ENCODE results near the gene MSI2.

The MSI2 gene

DNA sequence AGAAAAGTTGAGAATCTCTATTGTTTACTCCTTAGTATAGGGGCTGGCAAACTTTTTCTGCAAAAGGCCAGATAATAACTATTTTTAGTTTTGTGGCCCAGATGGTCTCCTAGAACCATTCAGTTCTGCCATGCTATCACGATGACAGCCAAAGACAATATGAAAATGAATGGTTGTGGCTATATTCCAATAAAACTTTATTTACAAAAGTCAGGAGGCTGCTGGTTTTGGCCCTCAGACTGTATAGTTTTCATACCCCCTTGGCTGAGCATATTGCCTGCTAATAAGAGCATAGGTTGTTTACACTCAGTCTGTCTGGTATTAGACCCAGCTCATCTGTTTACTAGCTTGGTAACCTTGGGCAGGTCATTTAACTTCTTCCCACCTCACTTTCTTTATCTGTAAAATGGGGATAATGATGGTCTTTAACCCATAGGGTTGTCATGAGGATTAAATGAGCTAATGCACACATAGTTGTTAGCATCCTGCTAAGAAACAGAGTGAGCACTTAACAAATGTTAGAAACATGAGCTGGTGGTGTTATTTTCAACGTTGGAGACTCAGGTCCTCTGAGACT lies 156.3 kb downstream of the MSI2 start:
- no peak for DNase-seq (ENCODE audit: low read depth, low spot score)

DNA sequence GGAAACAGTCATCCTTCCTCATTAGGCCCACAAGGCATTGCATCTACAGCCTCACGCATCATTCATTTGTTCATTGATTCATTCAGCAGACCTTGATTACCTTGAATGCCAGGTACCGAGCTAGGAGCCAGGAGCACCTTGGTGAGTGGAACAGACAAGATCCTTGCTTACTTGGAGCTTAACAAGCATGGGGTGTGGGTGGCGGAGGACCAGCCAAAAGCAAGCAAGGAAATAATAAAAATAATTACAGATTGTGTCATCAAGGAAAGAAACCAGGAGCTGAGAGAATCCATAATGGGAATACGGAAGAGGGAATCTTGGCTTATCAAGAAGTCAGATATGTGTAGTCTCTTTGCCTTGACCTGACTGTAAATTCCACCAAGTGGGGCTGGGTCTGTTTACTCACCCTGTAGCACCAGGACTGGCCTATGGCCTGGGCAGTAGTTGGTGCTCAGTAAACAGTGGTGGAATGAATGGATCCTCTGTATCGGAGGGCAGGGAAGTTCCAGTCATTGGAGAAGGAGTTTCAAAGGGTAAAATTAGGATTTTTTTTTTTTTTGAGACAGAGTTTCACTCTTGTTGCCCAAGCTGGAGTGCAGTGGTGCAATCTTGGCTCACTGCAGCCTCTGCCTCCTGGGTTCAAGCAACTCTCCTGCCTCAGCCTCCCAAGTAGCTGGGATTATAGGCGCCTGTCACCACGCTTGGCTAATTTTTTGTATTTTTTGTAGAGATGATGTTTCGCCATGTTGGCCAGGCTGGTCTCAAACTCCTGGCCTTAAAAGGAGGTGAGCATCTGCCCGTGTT lies 157.7 kb downstream of the MSI2 start:
- no peak for DNase-seq (ENCODE audit: low read depth, low spot score)

DNA sequence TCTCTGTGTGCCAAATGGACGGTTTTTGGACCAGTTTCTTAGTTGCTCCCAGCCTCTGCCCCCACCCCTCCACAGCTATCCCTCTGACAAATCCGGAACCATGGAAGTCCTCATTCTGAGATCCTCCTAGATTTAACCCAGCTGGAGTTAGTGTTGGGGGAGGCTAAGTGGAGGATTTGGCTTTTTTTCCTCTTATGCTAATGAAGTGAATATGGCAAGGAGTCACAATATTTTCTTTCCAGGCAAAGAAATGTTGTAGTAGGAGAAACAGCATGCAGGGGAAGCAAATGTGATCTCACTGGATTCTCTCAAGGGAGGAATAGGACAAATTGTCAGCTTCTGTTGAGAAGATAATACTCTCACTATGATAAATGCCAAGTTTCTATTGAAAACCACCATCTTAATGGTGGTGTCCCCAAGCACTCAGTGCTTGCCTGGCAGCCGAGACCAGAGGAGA lies 159.5 kb downstream of the MSI2 start:
- DNase-seq (ENCODE audit: low read depth, low spot score): no peak

DNA sequence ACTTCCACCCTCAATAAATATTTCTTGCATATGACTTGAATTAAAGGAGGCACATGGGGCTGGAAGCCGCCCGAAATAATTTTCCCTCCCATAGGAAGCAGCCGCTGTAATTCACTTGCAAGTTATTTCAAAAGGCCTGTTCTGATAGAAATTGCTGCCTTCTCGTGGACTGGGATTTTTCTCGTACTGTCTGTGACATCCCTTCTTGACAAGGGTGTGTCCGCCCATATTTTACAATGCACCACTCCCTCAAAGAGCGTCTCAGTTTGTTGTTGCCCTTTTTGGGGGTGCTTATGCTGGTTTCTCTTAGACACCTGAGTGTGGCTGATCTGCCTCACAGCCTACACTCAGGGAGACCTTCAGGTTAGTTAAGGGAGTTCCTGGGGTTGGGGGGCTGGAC lies 160.0 kb downstream of the MSI2 start:
- DNase-seq (ENCODE audit: low read depth, low spot score): no peak

DNA sequence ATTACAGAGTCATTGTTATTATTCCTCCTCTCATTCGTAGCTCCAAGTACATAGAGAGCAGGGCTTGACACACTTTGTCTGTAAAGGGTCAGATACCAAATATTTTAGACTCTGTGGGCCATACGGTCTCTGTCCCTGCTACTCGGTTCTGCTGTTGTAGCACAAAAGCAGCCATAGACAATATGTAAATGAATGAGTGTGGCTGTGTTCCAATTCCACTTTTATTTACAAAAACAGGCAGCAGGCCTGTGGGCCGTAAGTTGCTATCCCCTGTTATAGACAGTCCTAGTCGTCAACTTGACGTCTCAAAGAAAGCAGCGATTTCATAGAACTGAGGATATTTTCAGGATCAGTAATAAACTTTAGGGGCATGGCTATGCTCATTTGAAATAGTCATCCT lies 161.6 kb downstream of the MSI2 start:
- DNase-seq (ENCODE audit: low read depth, low spot score): no peak

- DNase-seq (ENCODE audit: low read depth, low spot score): no peak
These were observed 162.3 kb downstream of the MSI2 start for GRCh38 chr17:57418463-57419246.

DNA sequence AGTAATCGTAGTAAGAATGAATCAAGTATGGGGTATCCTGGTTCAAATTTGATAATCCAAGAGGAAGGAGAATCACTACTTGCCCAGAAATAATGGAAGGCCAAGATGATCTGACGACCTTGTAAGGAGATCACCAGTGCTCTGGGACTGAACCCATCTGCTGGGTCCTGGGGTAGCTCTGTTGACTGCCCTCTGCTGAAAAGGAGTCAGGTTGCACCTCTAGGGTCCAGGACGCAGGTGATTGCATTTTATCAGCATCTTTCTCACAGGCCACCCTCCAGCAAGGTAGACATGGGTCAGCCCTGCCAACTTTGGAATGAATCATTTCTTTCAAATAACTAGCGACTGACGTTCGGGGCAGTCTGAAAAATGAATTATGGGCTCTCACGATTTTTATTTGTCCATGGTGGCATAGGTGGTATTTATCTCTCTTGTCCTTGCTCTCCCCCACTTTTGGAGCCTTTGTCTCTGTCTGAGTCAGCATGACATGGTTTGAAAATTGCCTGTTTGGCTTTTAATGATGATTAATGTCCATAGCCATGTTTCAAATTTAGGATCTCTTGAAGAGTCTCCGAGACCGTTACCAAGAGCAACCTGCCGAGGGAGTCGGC lies 163.7 kb downstream of the MSI2 start:
- no peak for DNase-seq (ENCODE audit: low read depth, low spot score)

DNA sequence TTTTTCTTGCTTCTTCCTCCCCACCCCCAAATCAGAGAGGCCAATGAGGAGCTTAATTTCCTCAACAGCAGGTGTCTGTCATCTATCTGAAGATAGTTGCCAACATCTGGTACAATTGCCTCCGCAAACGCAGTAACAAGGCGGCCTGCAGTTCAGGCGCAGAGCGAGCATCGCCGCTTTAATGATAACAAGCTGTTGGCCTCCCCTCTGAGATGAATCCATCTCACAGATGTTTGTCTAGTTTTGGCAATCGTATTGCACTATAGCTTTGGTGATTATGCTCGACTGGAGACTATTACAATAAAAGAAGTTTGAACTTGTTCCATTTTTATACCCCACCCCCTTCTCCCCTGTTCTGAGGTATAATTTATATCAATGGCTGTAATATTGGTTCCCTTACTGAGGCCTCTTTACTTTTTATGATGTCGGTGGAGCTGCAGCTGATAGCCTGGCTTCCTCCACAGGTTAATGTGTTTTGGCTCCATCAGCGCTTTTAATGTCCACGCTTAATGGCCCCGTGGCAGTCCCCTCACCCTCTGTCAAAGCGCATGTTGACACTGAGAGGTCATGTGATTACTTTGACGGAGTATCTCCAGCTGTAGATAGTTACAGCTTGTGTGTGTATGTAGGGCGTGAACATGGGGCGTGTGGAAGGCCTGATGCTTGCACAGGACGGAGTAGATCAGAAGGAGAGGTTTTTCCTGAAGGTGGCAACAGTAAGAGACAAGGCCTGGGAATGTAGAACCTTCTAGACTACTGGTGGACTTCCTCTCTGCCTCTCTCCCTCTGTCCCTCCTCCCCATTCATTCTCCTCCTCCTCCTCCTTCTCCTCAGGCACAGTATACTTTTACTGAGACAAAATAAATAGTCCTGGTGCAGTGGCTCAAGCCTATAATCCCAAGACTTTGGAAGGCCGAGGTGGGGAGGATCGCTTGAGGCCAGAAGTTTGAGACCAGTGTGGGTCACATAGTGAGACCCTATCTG lies 164.7 kb downstream of the MSI2 start:
- no peak for DNase-seq (ENCODE audit: low read depth, low spot score)

- DNase-seq (ENCODE audit: low read depth, low spot score): no peak
These were observed 166.3 kb downstream of the MSI2 start for GRCh38 chr17:57422574-57423164.

GRCh38 chr17:57423541-57423940 lies 167.2 kb downstream of the MSI2 start:
- no peak for DNase-seq (ENCODE audit: low read depth, low spot score)

DNA sequence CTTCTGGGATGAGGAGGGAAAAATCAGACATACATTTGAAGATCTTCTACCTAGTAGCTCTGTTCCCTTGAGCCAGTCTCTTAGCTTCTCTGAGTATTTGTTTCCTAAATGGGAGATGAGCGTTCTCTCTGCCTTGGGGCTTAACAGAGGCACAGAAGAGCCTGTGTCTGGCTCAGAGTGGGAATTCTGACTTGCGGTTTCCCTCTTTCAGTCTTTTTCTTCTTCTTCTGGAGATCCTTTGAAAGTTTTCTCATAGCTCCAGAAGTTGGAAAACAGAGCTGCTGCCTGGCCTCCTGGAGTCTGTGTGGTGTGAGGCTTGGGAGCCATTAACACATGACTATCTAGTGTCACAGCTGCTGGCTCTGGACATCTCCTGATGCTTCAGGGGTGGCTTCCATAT lies 167.9 kb downstream of the MSI2 start:
- no peak for DNase-seq (ENCODE audit: low read depth, low spot score)

DNA sequence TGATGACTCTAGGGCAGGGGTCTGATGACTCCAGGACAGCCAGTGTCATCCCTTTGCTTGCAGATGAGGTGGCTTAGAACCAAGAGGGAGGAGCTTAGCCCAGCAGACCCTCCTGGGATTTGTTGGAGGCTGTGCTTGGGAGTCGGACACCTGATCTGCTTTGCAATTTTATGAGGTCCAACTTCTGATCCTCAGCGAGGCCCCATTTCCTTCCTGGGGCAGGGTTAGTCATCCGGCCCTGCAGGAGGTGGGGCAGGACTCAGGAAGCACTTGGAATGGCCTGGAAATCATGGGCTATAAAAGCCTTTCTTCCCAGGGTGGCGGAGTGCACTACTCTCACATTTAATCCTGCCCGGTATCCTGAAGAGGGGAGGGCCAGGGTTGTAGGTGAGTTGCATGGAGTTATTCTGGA lies 168.5 kb downstream of the MSI2 start:
- no peak for DNase-seq (ENCODE audit: low read depth, low spot score)

DNA sequence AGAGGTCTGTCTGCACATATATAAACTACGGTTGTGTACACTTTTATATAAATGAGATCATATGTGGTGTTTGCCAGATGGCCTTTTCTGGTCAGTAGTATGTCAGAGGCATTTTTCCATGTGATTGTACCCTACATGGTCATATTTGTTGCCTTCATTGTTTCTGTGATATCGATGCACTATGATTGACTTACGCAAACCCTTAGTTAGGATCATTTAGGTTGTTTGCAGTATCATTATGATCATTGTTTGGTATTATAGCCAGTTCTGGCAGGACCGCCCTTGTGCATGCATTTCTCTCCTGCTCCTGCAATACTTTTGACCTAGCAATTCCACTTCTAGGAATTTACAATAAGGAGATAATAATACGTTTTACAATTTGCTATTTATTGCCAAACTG lies 169.1 kb downstream of the MSI2 start:
- DNase-seq (ENCODE audit: low read depth, low spot score): no peak

DNA sequence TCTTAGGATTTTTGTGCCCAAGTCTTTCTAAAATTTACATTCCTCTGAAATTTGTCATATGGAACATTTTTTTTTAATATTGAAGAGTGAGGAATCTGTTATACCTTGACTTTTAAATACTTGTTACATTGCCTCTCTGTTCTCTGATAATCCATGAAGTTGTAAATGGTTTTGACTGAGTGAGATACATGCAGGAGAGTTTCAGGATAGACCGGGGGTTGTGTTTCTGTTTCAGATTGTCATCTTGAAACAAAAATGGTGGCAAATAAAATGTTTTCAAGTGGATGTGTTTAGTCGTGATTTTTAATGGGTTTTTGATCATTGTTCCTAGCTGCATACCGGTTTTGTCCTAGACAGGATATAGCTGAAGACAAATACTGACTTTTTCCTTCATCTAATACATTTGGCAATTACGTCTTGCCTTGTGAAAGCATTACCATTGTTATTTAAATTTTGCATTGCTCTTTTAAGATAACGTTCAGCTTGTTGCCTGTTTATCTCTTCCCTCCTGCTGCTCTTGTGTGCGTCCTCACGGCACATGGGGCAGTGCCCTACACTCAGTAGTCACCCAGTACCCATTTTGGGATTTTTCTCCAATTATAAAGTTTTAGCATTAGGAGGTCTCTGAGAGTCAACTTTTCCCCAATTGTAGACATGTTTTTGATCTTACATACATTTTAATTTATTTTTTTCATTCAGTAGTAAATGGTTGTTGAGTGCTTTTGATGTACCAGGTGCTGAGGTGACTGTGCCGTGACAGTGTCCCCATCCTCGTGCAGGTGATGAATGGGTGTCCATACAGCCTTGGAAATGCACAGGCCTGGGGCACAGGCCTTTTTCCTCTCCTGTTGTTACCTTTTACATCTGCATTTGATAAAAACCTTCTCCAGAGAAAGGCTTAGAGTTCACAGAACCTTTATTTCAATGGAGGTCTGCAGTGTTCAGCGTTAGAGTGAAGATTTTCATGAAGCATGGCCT lies 169.9 kb downstream of the MSI2 start:
- DNase-seq (ENCODE audit: low read depth, low spot score): no peak

GRCh38 chr17:57429966-57430365 lies 173.6 kb downstream of the MSI2 start:
- no peak for DNase-seq (ENCODE audit: low read depth, low spot score)

GRCh38 chr17:57431415-57431814 lies 175.1 kb downstream of the MSI2 start:
- DNase-seq (ENCODE audit: low read depth, low spot score): no peak

DNA sequence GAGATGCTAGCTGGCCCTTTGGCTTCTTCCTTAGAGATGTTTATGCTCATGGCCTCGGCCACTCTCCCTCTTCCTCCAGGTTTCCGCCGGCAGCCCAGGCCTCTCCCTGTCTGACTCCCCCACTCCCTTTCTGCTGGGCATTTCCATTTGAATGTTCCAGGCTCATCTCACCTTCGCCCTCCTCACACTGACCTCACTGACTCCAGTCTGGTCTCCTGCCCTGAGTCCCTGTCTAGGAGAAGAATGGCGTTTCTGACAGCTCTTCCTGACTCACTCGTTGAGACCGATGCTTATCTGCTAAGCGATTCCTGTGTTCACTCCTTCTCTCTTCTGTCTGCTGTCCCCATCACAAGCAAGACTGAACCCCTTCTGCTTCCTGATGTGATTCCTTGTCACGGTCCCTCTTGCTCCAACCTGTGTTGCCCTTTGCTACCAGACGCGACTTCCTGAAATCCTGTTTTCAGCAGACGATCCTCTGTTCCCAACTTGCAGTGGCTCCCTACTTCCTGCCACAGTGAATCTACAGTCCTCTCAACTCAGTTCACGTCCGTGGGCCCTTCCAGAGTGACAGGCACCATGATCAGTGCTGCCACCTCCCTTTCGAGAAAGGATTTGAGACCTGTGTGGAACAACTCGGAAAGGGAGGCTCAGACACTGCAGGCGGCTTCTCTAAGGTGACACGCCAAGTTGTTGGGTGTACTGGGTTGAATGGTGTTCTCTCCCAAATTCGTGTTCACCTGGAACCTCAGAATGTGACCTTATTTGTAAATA lies 176.4 kb downstream of the MSI2 start:
- DNase-seq (ENCODE audit: low read depth, low spot score): no peak

DNA sequence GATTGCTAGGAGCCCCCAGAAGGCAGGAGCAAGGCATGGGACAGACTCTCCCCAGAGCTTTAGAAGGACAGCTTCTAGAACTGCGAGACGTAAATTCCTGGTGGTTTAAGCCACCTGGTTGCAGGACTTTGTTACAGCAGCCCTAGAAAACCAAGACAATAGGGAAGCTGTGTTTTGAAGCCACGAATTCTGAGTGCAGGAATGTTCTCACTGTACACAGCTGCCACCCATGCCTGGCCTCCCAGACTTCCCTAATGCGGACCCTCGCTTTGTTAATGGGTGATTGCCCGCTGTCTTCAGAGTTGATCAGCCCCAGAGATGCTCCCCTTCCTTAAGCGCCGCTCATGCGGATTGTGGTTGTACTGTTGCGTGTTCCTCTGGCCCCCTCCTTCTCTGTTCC lies 177.1 kb downstream of the MSI2 start:
- DNase-seq (ENCODE audit: low read depth, low spot score): no peak

- DNase-seq (ENCODE audit: low read depth, low spot score): no peak
These were observed 178.0 kb downstream of the MSI2 start for GRCh38 chr17:57434361-57434760.
